Peyer's patch (tissue), 4 donors: ENCODE results near the gene PRKCG. TPM values are rescaled to one million over a fixed set of nuclear protein-coding genes. Genes with fewer than 3 reads are reported as not detected.

ENCODE experiments used
- DNase-seq, 3 donors: peaks; one replicate each; pipeline ENCODE4 v3.0.0-alpha.2; 2017 to 2019
- H3K27ac ChIP-seq, 4 donors: fragments of 200-600 bp; sonication (generic); one replicate each; pipeline ENCODE4 v1.5.1; 2016 to 2019
- H3K27me3 ChIP-seq, 2 donors: fragments of 200-600 bp; sonication (generic); one replicate each; pipeline ENCODE4 v1.5.1; 2019
- H3K36me3 ChIP-seq, 3 donors: fragments of 200-600 bp; sonication (generic); one replicate each; pipeline ENCODE4 v1.5.1; 2016 to 2019
- H3K4me1 ChIP-seq, 4 donors: fragments of 200-600 bp; sonication (generic); one replicate each; pipeline ENCODE4 v1.5.1; 2016 to 2019
- H3K4me3 ChIP-seq, 4 donors: fragments of 200-600 bp; sonication (generic); 1 replicate in 3 of 4; 2 replicates in 1 of 4; pipeline ENCODE4 v1.5.1; 2016 to 2019; ENCODE audit warnings: mild to moderate bottlenecking in 1 of 4
- H3K9me3 ChIP-seq, 4 donors: fragments of 200-600 bp; sonication (generic); one replicate each; pipeline ENCODE4 v1.5.1; 2016 to 2019; ENCODE audit warnings: mild to moderate bottlenecking in 1 of 4
- CTCF ChIP-seq, 6 experiments: fragments of 450-650 bp in 4 of 6; fragments of 200-600 bp in 2 of 6; sonication (generic) in 1 of 6; IDR thresholded peaks; one replicate each; pipeline ENCODE4 v1.5.1; 2017 to 2019; ENCODE audit warnings: antibody characterized with exemption in 6 of 6, mild to moderate bottlenecking in 3 of 6, moderate library complexity in 1 of 6
- POLR2A ChIP-seq, 2 donors: fragments of 450-650 bp; IDR thresholded peaks; one replicate each; pipeline ENCODE4 v1.5.1; 2017; ENCODE audit warnings: antibody characterized with exemption in 2 of 2, mild to moderate bottlenecking in 2 of 2, moderate library complexity in 2 of 2
- total RNA-seq, 4 donors: library from RNA; depleted of rRNA; stranded (reverse); fragments of >200 nt; gene quantifications; one replicate each; pipeline ENCODE4 v1.1.0, GENCODE V29; 2016

PRKCG gene
- total RNA-seq, 4 donors from 2014 or later: 0.47 to 2.5 TPM; not detected in 2

GRCh38 chr19:53917356-53917755 is 35.4 kb downstream of the PRKCG start:
- H3K27ac ChIP-seq: no peak overlapping the region
- DNase-seq: no peak

DNA sequence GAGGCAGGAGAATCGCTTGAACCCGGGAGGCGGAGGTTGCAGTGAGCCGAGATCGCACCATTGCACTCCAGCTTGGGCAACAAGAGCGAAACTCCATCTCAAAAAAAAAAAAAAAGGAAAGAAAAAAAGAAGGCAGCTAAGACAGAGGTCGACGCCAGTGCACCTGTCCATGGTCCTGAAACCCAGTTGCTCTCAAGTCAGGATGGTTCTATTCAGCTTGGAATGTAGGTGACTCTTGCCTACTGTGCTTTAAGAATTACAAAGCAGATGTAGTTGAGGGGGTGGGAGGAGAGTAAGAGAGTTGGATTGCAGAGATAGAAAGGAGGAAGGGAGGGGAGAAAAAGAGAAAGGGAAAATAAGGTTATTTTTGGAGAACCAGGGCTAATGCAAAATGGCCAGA is 45.7 kb downstream of the PRKCG start:
- Histone ChIP-seq H3K27me3 (no peaks in the 10 kb centered on the region), H3K27ac (no peak overlapping the region), H3K4me1 (no peaks in the 10 kb centered on the region), H3K9me3 (no peaks in the 10 kb centered on the region), H3K36me3 (no peaks in the 10 kb centered on the region), H3K4me3 (no peak overlapping the region)
- DNase-seq: no peak
- no peak for TF ChIP-seq CTCF (IDR thresholded peaks at IDR 0.05)

More at GRCh38 chr19:53917356-53917755, 35.4 kb downstream of the PRKCG start:
- Histone ChIP-seq H3K36me3 (no peaks in the 10 kb centered on the region), H3K9me3 (no peaks in the 10 kb centered on the region), H3K4me3 (no peak overlapping the region), H3K4me1 (no peaks in the 10 kb centered on the region), H3K27me3 (no peaks in the 10 kb centered on the region)
- TF ChIP-seq POLR2A (IDR thresholded peaks at IDR 0.05) (no peak), CTCF (IDR thresholded peaks at IDR 0.05) (no peak)

DNA sequence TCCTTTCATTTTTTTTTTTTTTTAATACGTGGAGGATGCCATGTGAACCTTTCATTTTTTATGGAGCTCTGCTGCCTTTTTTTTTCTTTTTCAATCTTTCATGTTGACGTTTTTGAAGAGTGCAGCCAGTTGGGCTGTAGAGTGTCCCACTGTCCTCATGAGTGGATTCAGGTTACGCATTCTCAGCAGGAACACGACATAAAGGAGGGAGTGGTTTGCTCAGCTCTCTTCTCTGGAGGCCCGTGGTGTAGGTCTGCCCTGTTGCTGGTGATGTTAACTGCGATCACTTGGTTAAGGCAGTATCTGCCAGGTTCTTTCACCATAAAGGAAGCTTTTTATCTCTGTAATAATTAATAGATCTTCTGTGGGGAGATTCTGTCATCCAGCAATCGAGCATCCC is 54.0 kb downstream of the PRKCG start:
- TF ChIP-seq CTCF (IDR thresholded peaks at IDR 0.05) (no peak), POLR2A (IDR thresholded peaks at IDR 0.05) (no peak)
- Histone ChIP-seq H3K9me3 (no peaks in the 10 kb centered on the region), H3K27me3 (no peaks in the 10 kb centered on the region), H3K36me3 (no peaks in the 10 kb centered on the region), H3K27ac (no peak overlapping the region), H3K4me3 (no peak overlapping the region), H3K4me1 (no peaks in the 10 kb centered on the region)
- DNase-seq: no peak

GRCh38 chr19:53942001-53942786 is 60.2 kb downstream of the PRKCG start:
- DNase-seq: no peak
- Histone ChIP-seq H3K9me3 (peaks cover 0 to 7% (median 0%) of the 10 kb centered on the region in 4 donors), H3K36me3 (no peaks in the 10 kb centered on the region), H3K4me1 (no peaks in the 10 kb centered on the region), H3K27ac (no peak overlapping the region), H3K4me3 (no peak overlapping the region), H3K27me3 (peaks cover 0 to 12% of the 10 kb centered on the region in 2 donors)
- no peak for TF ChIP-seq POLR2A (IDR thresholded peaks at IDR 0.05)

DNA sequence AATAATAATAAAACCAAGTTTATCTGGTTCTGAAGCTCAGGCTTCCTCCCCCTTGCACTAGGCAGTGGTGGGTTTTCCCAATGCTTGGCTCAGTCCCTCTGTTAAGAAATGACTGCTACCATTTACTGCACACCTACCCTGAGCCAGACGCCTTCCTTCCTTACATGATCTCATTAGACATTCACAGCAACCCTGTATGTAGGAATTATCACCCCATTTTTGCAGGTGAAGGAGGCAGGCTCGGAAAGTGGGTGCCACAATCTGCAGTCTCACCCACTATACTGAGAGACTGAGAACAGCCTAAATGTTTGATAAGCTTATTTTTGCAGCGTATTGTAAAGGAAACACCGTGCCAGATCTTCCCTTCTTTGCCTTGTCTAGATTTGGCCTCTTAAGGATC is 62.4 kb downstream of the PRKCG start:
- Histone ChIP-seq H3K4me3 (no peak overlapping the region), H3K27me3 (peaks cover 0 to 12% of the 10 kb centered on the region in 2 donors), H3K9me3 (peaks cover 0 to 7% (median 0%) of the 10 kb centered on the region in 4 donors), H3K4me1 (no peaks in the 10 kb centered on the region), H3K36me3 (no peaks in the 10 kb centered on the region), H3K27ac (no peak overlapping the region)
- DNase-seq: no peak
- no peak for TF ChIP-seq CTCF (IDR thresholded peaks at IDR 0.05)
- no peak for TF ChIP-seq POLR2A (IDR thresholded peaks at IDR 0.05)

- H3K36me3 ChIP-seq: no peaks in the 10 kb centered on the region
- TF ChIP-seq CTCF (IDR thresholded peaks at IDR 0.05) (no peak), POLR2A (IDR thresholded peaks at IDR 0.05) (no peak)
- H3K4me1 ChIP-seq: no peaks in the 10 kb centered on the region
- DNase-seq: no peak
- H3K9me3 ChIP-seq: peaks cover 0 to 7% (median 0%) of the 10 kb centered on the region in 4 donors
- no peak overlapping the region for H3K27ac ChIP-seq
- H3K27me3 ChIP-seq: peaks cover 0 to 12% of the 10 kb centered on the region in 2 donors
- no peak overlapping the region for H3K4me3 ChIP-seq
Observed at GRCh38 chr19:53944933-53945332, 62.9 kb downstream of the PRKCG start.
